HG03280 (cell line): ENCODE measurements around the gene HCN1.

Experiments used
- ATAC-seq: cut with Tn5 transposase; IDR thresholded peaks from one replicate; pipeline ENCODE4 v1.9.1; 2021; ENCODE audit warnings: mild to moderate bottlenecking, moderate library complexity; ENCODE audit not compliant: unreplicated experiment

The HCN1 gene

GRCh38 chr5:45696206-45696836 is at the start of gene HCN1:
Gene HCN1, minus strand, starts transcription at chr5:45696380.
- ATAC-seq = no peak

- ATAC-seq = no peak
Measured at GRCh38 chr5:45741110-45741509, 44.9 kb upstream of the HCN1 start.

GRCh38 chr5:45737153-45737552 is 41.0 kb upstream of the HCN1 start:
- no peak for ATAC-seq

DNA sequence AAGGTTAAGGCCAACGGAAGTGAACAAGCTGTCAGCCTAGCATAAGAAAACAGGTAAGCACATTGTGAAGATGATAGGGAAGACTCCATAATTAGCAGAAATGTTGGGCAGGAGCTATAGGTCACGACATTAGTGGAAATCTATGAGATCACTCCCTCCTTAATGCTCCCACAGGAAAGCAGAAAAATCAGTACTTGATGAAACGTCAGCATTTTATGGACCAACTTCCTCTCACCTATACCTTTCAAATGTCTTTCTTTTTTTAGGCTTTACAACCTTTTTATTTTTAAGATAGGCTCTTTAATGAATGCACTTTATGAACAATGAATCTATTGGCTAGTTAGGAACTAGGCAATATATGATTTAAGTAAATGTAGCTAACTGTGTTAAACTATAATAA is 29.4 kb upstream of the HCN1 start:
- no peak for ATAC-seq

DNA sequence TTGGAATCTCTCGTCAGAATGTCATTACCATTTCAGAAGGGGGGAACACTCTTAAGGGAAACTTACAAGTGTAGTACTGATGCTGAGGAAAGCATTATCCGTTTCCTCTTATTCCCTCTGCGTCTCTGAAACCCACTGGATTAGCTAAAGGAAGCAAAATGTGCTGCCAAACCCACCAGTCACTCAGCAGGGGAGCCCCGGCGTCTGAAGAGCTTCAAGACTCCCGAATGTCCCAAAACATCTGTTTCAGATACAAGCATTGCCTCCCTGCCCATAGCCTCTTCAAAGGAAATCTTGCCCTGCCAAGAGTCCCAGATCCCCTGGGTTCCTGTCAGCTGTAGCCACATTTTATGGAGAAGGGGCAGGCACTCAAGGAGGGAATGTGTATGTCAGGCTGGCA is 1.0 kb upstream of the HCN1 start:
- ATAC-seq = no peak

GRCh38 chr5:45695804-45696156 is 400 bp downstream of the HCN1 start:
- no peak for ATAC-seq

DNA sequence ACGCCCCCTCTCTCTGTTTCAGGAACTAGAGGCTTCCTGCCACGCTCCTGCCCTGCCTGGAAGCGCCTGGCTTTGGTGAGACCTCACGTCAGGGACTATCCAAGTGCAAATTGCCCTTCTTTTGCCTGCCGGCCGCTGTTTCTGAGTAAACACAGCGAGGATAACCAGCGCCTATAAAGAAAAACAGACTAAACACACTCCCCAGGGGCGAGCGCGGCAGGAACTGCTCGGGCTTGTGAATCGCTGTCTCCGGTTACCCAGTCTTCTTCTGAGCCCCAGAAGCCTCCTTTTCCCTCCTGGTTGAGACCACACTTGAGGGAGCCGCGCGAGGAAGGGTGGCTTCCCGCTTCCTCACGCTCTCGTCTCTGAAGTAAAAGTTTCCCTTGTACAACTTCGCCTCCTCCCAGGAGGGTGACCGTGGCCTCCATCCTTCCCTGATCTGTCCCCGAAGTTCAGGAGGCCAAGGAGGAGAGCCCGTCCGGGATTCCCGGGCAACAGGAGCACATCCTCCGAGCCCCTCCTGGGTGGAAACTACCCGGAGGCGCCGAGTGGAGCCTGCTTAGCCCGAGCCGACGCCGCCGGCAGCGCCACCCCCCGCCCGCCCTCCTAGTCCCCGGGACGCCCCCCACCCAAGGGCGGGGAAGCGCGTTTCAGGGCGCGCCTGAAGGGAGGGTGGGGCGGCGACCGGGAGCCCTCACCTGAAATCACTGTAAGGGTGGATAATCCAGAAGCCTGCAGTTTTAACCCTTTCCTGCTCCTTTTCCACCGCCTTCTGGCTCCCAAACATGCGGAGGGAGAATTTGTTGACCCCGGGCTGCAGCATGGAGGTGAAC is 993 bp downstream of the HCN1 start:
- ATAC-seq = no peak

GRCh38 chr5:45694255-45694814 is 1.8 kb downstream of the HCN1 start:
- no peak for ATAC-seq

DNA sequence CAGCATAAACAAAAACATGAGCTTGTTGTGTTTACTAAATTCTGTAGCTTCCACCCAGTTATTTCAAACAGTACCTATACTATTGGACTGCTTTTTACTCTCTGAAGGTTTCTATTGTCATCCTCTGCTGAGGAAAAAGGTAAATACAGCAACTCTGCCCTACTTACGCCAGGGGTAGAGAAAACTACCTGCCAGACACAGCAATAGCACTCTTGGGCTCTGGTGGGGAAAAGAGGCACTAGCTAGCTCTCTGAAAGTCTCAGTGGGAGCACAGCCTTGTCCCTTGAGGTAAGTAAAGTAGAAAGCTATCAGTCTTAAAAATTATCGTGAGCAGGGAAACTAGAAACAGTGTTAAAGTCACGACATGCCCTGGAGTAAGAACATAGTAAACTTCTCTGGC is 3.7 kb downstream of the HCN1 start:
- no peak for ATAC-seq

- ATAC-seq = no peak
Measured at GRCh38 chr5:45691656-45692055, 4.5 kb downstream of the HCN1 start.

GRCh38 chr5:45687701-45688100 is 8.5 kb downstream of the HCN1 start:
- no peak for ATAC-seq

DNA sequence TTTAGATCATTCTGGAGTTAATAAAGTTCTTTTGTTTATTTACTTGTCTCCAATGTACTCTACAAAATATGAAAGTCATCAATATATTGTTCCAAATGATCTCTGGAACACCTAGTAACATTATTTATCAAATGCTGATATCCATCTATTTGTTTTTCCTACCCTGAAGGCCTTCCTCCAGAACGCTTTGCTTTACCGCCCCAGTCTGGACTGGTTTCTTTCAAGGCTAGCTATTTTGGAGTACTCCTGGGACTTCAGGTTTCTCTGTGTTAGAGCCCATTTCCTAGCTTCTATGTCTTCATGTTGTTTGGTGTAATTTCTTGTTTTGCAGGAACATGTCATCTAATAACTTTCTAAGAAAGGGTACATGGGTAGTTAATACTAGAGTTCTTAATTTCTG is 9.6 kb downstream of the HCN1 start:
- ATAC-seq = no peak

DNA sequence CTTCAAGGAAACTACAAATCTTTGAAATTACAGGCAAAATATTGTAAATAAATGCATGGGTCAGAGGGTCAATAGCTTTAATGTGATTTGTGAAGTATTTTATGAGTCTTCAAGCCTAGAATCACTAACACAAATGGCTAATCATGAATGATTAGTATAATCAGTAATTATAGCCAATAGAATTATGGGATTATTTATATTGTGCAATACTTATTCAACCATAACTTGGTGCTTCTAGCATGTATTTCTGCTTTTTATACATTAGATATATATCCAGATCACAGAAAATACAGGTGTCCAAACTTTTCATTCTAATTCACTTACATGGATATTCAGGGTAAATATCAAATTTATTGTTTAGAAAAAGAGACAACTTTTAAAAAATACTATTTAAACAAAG is 12.1 kb downstream of the HCN1 start:
- ATAC-seq = no peak

DNA sequence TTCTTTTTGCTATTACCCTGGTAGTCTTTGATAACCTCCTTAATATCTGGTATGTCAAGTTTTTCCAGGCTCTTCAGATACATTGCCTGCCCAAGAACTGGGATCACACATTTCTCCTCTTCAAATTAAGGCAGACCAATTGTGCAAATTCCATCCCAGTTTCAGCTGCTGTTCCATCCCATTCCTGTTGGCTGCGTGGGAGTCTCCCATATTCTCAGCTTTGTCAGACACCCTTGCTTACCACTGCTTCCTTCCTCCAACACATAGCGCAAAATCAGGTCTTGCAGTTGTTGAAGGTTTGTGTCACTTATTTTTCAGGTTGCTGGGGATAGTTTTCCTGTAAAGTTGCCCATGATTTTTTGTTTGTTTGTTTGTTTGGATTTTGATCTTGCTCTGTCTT is 15.2 kb downstream of the HCN1 start:
- ATAC-seq = no peak

- no peak for ATAC-seq
Measured at GRCh38 chr5:45677524-45677923, 18.7 kb downstream of the HCN1 start.

DNA sequence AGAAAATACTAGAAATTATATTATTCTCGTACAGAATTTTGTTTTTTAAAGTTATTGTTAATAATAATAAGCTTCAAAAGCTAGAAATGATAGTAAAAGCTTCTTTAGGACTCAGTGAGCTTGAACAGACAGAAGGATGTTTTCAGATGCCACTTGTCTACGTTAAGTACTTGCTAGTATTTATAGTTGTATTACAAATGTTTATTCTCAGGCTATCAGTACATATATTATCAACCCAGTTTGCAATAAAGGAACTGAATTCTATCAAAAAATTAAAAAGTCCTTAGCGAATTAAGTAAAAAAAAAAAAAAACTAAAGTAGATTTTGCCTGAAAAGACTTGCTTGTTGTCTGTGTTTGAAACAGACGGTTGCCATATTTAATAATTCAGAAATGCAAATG is 23.9 kb downstream of the HCN1 start:
- ATAC-seq = no peak

DNA sequence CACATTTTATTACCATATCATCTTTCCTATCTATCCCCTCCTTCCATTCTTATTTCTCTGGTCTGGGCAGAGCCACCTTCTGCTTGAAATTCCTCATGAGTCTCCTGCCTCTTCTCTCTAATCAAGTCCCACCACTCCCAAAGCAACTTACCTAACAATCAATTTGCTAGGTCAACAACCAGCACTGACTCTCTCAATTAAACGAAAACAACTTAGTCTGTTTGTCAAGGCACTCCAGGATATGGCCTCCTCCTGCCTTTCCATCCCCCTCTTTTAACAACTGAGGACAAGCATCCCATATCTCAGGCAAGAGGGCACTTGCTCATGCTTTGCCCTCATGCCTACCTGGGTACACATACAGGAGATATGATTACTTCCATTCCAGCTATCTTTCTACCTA is 47.4 kb downstream of the HCN1 start:
- no peak for ATAC-seq

DNA sequence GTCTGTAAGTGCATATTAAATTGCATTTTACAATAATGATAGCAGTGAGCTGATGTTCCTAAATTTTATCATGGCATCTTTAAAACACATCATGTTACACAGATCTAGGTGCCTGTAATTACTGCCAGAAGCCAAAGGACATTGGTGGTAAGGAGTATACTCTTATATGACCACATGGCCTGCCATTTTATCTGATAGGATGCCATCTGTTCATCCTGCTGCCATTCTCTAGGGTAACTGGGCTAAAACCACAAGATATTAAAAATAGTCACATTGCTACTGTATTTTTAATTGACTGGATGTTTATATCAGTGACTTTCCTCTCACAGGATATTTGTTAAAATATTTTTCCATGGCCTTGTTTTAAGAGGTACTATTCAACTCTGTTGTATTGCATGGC is 53.1 kb downstream of the HCN1 start:
- ATAC-seq = no peak

GRCh38 chr5:45642370-45642769 is 53.8 kb downstream of the HCN1 start:
- no peak for ATAC-seq

GRCh38 chr5:45639040-45639439 is 57.1 kb downstream of the HCN1 start:
- no peak for ATAC-seq

DNA sequence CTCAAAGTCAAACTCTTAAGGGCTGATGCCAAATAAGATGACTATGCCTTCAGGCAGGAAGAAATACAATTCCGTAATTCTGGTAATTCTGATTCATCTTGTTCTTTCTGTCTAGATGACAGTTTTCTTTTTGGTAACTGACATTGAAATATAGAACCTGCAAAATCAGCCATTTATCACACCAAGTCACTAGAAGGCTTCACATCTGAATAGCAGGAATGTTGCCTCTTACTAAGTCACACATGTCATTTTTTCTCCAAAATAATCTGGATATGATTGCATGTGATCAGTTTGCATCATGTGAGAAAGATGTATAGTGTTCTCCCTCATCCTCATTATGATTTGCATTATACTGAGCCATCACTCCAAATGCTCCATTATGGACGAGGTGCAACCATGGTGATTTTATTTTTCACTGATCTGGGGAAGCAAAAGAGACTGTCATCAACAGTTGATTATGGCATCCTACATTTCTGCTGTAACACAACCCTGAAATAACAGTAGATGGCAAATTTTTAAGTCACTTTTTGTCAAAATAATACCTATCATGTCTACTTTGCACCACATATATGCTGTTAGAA is 69.0 kb downstream of the HCN1 start:
- no peak for ATAC-seq

DNA sequence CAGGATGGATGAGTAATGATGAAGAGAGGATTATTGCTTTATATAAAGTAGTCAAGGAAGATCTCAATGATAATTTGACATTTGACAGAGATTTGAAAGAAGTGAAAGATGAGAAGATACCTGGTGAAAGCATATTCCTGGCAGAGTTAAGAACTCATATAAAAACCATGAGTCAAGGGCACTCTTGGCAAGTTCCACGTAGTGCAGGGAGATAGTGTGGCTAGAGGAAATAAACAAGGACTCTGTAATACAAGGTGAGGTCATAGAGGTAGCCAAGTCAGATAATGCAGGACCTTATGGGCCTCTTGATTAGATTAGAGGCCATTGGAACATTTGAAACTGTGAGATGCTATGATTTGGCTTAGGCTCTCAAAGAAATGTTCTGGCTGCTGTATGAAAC is 72.3 kb downstream of the HCN1 start:
- no peak for ATAC-seq
